Prostate gland (tissue), 2 donors: ENCODE data around the gene PAPLN.

ENCODE experiments used
- POLR2A ChIP-seq: fragments of 450-650 bp; IDR thresholded peaks from one replicate; pipeline ENCODE4 v1.6.1; 2016; ENCODE audit warnings: antibody characterized with exemption, mild to moderate bottlenecking
- TF ChIP-seq, protein P1 (sequence below), 4 experiments: fragments of 200-600 bp in 2 of 4; fragments of 450-650 bp in 2 of 4; sonication (generic) in 2 of 4; IDR thresholded peaks; 1 replicate in 3 of 4; 2 replicates in 1 of 4; pipeline ENCODE4 v1.5.1; 2016 to 2019; ENCODE audit warnings: antibody characterized with exemption in 4 of 4, mild to moderate bottlenecking in 2 of 4, moderate library complexity in 2 of 4

DNA sequence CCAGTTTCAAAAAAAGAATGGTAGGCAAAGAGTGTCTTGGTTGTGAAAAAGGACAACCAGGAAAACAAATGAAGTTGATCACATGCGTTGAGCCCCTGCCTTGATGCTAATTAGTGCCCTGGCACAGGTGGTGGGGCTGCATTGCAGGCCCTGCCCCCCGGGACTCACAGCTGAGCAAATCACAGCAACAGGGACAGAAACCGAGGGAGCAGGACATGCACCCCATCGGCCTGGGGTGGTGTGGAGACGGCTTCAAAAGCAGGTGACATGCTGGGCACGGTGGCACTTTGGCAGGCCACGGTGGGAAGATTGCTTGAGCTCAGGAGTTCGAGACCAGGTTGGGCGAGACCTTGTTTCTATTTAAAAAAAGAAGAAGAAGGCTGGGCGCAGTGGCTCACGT, 1.1 kb upstream of the PAPLN start:
- TF ChIP-seq POLR2A = no peak
- TF ChIP-seq, protein P1, sequence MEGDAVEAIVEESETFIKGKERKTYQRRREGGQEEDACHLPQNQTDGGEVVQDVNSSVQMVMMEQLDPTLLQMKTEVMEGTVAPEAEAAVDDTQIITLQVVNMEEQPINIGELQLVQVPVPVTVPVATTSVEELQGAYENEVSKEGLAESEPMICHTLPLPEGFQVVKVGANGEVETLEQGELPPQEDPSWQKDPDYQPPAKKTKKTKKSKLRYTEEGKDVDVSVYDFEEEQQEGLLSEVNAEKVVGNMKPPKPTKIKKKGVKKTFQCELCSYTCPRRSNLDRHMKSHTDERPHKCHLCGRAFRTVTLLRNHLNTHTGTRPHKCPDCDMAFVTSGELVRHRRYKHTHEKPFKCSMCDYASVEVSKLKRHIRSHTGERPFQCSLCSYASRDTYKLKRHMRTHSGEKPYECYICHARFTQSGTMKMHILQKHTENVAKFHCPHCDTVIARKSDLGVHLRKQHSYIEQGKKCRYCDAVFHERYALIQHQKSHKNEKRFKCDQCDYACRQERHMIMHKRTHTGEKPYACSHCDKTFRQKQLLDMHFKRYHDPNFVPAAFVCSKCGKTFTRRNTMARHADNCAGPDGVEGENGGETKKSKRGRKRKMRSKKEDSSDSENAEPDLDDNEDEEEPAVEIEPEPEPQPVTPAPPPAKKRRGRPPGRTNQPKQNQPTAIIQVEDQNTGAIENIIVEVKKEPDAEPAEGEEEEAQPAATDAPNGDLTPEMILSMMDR (IDR thresholded peaks at IDR 0.05) = no peak
